Memory B cell (primary cell): ENCODE data around the gene CDH7.

Experiments
- ATAC-seq: fragments of 150-1000 bp; cut with Tn5 transposase; 2 replicates; pipeline ENCODE4 v1.10.0; 2021; ENCODE audit warnings: low read depth, mild to moderate bottlenecking, moderate library complexity
- DNase-seq, 2 donors: peaks; one replicate each; pipeline ENCODE4 v3.0.0; 2022; ENCODE audit warnings: low spot score in 2 of 2
- H3K27ac Mint-ChIP-seq: one replicate; pipeline ENCODE4 v1.8.0; 2022; ENCODE audit warnings: mild to moderate bottlenecking, moderate library complexity, mixed read lengths
- H3K27me3 Mint-ChIP-seq: one replicate; pipeline ENCODE4 v1.8.0; 2022; ENCODE audit warnings: mixed read lengths
- H3K36me3 Mint-ChIP-seq: one replicate; pipeline ENCODE4 v1.8.0; 2022; ENCODE audit warnings: mild to moderate bottlenecking, mixed read lengths
- H3K4me1 Mint-ChIP-seq: one replicate; pipeline ENCODE4 v1.8.0; 2022; ENCODE audit warnings: mixed read lengths
- H3K4me3 Mint-ChIP-seq: one replicate; pipeline ENCODE4 v1.8.0; 2022; ENCODE audit warnings: mild to moderate bottlenecking, moderate library complexity, mixed read lengths
- H3K9me3 Mint-ChIP-seq: one replicate; pipeline ENCODE4 v1.8.0; 2022; ENCODE audit warnings: mixed read lengths

Gene CDH7

DNA sequence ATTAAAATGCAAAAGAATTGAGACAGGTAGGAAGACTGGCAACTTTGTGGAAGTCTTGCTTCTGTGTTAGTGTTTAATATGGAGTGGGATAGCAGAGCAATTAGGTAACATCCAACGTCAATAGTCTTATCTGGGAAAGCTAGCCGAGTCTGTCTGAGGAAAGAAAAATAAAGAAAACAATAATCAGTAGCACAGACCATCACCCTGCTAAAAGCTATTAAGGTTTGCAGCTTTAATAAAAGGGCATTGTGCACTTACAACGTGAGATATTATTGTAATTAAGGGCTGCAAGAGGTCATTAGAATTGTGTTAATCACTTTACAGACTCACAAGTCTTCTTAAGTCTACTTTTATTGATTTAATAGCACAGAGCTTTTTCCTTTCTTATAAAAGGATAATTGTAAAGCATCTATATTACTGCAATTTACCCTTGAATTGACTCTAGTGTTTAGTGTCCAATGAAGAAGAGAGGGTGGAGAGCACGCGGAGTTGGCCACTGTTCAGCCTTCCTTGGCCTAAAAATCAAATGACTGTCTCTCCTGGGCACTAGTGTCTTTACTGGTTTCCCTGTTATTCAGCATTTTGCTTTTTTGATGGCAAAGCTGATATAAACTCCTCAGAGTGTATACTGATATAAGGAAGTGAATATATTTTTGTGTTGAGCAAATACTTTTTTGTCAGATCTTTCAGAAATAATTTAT, 2.0 kb downstream of the CDH7 start:
- ATAC-seq: no peak
- Mint-ChIP-seq H3K36me3 (no peaks in the 10 kb centered on the region), H3K27ac (no peak overlapping the region), H3K9me3 (no peaks in the 10 kb centered on the region), H3K27me3 (peaks cover 4% of the 10 kb centered on the region), H3K4me1 (no peaks in the 10 kb centered on the region), H3K4me3 (no peak overlapping the region)
- DNase-seq: no peak

DNA sequence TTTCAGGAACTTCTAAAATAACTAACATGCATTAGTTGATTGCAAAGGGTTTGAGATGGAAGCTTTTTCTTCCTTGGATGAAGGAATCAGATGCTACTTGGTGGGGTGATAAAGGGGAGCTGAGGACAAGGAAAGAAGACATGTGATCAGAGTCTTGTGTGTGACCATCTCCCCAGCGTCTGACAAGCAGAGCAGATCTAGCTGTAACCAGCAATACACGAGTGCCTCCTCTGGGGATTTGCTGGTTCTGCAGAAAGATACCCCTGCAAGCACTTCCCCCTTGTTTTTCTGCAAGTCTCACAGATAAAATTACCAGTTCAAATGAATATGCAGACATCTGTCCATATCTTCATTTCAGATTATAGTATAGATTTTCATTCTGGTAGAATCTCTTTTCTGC, 2.7 kb downstream of the CDH7 start:
- DNase-seq (no peak), ATAC-seq (no peak)
- no peaks in the 10 kb centered on the region for H3K9me3 Mint-ChIP-seq
- H3K4me1 Mint-ChIP-seq: no peaks in the 10 kb centered on the region
- no peak overlapping the region for H3K27ac Mint-ChIP-seq
- H3K4me3 Mint-ChIP-seq: no peak overlapping the region
- peaks cover 4% of the 10 kb centered on the region for H3K27me3 Mint-ChIP-seq
- H3K36me3 Mint-ChIP-seq: no peaks in the 10 kb centered on the region

DNA sequence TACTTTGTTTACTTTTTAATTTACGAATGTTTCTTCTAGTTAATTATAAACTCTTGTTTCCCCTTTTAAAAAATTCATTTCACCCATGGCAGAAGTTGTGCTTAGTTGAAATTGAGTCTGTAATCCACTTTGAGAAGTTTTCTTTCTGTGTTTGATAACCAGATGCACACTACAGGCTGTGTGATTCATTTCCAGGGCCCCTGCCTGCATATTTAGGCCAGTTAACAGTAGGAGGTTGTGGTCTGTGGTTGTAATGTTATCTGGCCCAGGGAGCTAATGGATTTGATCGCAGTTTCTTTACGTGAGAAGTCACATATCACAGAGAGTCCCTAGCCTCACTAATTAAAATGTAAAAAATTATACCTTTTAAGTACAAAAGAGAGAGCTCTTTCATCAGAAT, 3.3 kb downstream of the CDH7 start:
- Mint-ChIP-seq H3K9me3 (no peaks in the 10 kb centered on the region), H3K4me3 (no peak overlapping the region), H3K27ac (no peak overlapping the region), H3K4me1 (no peaks in the 10 kb centered on the region), H3K36me3 (no peaks in the 10 kb centered on the region), H3K27me3 (peaks cover 4% of the 10 kb centered on the region)
- ATAC-seq (no peak), DNase-seq (no peak)

DNA sequence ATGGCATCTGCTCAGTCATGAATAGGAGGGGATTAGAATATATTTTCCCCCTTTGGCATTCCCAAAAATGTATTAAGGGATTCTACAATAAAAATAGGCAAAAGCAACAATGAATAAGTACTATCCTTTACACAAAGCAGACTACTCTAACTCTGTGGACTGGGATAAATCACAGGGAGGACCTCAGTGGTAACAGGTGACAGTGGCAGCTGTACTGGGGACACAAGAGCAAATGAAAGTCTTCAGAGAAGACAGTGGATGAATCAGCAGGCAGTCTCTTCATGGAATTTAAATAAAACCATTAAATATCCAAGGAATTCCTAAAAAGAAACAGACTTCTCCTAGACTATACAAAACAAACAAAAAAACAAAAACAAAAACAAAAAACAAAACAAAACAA, 4.8 kb downstream of the CDH7 start:
- Mint-ChIP-seq H3K9me3 (no peaks in the 10 kb centered on the region), H3K27ac (no peak overlapping the region), H3K4me1 (no peaks in the 10 kb centered on the region), H3K27me3 (no peaks in the 10 kb centered on the region), H3K36me3 (no peaks in the 10 kb centered on the region), H3K4me3 (no peak overlapping the region)
- no peak for DNase-seq
- no peak for ATAC-seq

DNA sequence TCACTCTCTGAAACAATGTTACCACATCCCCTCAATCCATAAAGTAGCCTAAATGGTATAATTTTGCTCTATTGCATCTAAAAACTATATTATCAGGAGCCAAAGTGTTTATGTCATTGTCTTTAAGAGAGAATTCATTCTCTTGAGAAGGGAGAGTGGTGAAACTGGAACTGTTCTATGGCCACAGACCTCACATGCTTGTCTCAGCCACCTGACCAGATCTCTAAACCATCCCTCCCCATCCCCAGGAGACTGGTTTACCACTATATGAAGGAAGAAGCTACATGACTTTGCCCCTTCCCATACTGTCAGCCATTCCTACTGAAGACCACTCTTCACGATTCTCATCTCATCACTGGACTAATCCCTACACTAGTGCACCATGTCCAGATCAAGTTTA, 9.6 kb downstream of the CDH7 start:
- DNase-seq (no peak), ATAC-seq (no peak)
- Mint-ChIP-seq H3K27ac (no peak overlapping the region), H3K27me3 (no peaks in the 10 kb centered on the region), H3K9me3 (no peaks in the 10 kb centered on the region), H3K36me3 (no peaks in the 10 kb centered on the region), H3K4me3 (no peak overlapping the region), H3K4me1 (no peaks in the 10 kb centered on the region)

- DNase-seq (no peak), ATAC-seq (no peak)
- H3K4me1 Mint-ChIP-seq: no peaks in the 10 kb centered on the region
- H3K27ac Mint-ChIP-seq: no peak overlapping the region
- H3K4me3 Mint-ChIP-seq: no peak overlapping the region
- no peaks in the 10 kb centered on the region for H3K9me3 Mint-ChIP-seq
- no peaks in the 10 kb centered on the region for H3K36me3 Mint-ChIP-seq
- no peaks in the 10 kb centered on the region for H3K27me3 Mint-ChIP-seq
Observed at GRCh38 chr18:65761636-65762295, 11.0 kb downstream of the CDH7 start.

GRCh38 chr18:65762556-65762955, 11.7 kb downstream of the CDH7 start:
- no peaks in the 10 kb centered on the region for H3K36me3 Mint-ChIP-seq
- ATAC-seq (no peak), DNase-seq (no peak)
- H3K27ac Mint-ChIP-seq: no peak overlapping the region
- H3K4me3 Mint-ChIP-seq: no peak overlapping the region
- no peaks in the 10 kb centered on the region for H3K27me3 Mint-ChIP-seq
- no peaks in the 10 kb centered on the region for H3K9me3 Mint-ChIP-seq
- H3K4me1 Mint-ChIP-seq: no peaks in the 10 kb centered on the region

GRCh38 chr18:65767406-65767805, 16.6 kb downstream of the CDH7 start:
- Mint-ChIP-seq H3K4me3 (no peak overlapping the region), H3K4me1 (no peaks in the 10 kb centered on the region), H3K36me3 (no peaks in the 10 kb centered on the region), H3K27me3 (no peaks in the 10 kb centered on the region), H3K27ac (no peak overlapping the region), H3K9me3 (no peaks in the 10 kb centered on the region)
- ATAC-seq (no peak), DNase-seq (no peak)

GRCh38 chr18:65768120-65768778, 17.4 kb downstream of the CDH7 start:
- H3K27ac Mint-ChIP-seq: no peak overlapping the region
- DNase-seq: no peak

GRCh38 chr18:65769652-65770051, 18.8 kb downstream of the CDH7 start:
- Mint-ChIP-seq H3K4me1 (no peaks in the 10 kb centered on the region), H3K9me3 (no peaks in the 10 kb centered on the region), H3K27ac (no peak overlapping the region), H3K36me3 (no peaks in the 10 kb centered on the region), H3K27me3 (no peaks in the 10 kb centered on the region), H3K4me3 (no peak overlapping the region)
- no peak for DNase-seq
- no peak for ATAC-seq

More at GRCh38 chr18:65768120-65768778, 17.4 kb downstream of the CDH7 start:
- Mint-ChIP-seq H3K4me3 (no peak overlapping the region), H3K9me3 (no peaks in the 10 kb centered on the region), H3K27me3 (no peaks in the 10 kb centered on the region), H3K4me1 (no peaks in the 10 kb centered on the region), H3K36me3 (no peaks in the 10 kb centered on the region)
- no peak for ATAC-seq

DNA sequence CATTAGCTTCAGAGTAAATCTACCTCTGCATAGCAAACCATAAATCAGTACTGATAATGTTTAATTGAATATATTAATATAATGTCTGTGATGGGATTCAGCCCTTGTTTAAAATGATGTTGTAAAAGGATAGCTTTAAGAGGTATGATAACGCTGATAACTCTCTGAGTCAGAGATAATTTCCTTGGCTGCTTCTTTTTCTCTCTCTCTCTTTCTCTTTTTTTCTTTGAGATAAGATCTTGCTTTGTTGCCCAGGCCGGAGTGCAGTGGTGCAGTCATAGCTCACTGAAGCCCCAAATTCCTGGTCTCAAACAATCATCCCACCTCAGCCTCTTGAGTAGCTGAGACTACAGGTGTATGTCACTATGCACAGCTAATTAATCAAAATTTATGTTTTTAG, 35.7 kb downstream of the CDH7 start:
- no peak for DNase-seq
- Mint-ChIP-seq H3K9me3 (peaks cover 4% of the 10 kb centered on the region), H3K27me3 (no peaks in the 10 kb centered on the region), H3K27ac (no peak overlapping the region), H3K36me3 (no peaks in the 10 kb centered on the region), H3K4me1 (no peaks in the 10 kb centered on the region), H3K4me3 (no peak overlapping the region)
- ATAC-seq: no peak

GRCh38 chr18:65788373-65788772, 37.6 kb downstream of the CDH7 start:
- H3K27ac Mint-ChIP-seq: no peak overlapping the region
- no peaks in the 10 kb centered on the region for H3K4me1 Mint-ChIP-seq
- no peaks in the 10 kb centered on the region for H3K36me3 Mint-ChIP-seq
- H3K9me3 Mint-ChIP-seq: no peaks in the 10 kb centered on the region
- H3K4me3 Mint-ChIP-seq: no peak overlapping the region
- H3K27me3 Mint-ChIP-seq: no peaks in the 10 kb centered on the region
- DNase-seq: no peak
- no peak for ATAC-seq

DNA sequence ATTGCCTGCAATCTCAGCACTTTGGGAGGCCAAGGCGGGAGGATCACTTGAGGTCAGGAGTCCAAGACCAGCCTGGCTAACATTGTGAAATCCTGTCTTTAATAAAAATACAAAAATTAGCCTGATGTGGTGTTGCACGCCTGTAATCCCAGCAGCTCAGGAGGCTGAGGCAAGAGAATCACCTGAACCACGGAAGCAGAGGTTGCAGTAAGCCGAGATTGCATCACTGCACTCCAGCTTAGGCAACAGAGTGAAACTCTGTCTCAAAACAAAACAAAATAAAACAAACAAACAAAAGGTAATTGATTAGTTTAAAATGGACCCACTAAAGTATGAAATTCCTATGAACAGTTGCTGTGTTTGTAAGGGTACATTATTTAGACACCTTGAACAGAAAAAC, 39.8 kb downstream of the CDH7 start:
- no peaks in the 10 kb centered on the region for H3K36me3 Mint-ChIP-seq
- no peak overlapping the region for H3K27ac Mint-ChIP-seq
- H3K9me3 Mint-ChIP-seq: no peaks in the 10 kb centered on the region
- no peaks in the 10 kb centered on the region for H3K4me1 Mint-ChIP-seq
- H3K27me3 Mint-ChIP-seq: no peaks in the 10 kb centered on the region
- ATAC-seq (no peak), DNase-seq (no peak)
- no peak overlapping the region for H3K4me3 Mint-ChIP-seq

DNA sequence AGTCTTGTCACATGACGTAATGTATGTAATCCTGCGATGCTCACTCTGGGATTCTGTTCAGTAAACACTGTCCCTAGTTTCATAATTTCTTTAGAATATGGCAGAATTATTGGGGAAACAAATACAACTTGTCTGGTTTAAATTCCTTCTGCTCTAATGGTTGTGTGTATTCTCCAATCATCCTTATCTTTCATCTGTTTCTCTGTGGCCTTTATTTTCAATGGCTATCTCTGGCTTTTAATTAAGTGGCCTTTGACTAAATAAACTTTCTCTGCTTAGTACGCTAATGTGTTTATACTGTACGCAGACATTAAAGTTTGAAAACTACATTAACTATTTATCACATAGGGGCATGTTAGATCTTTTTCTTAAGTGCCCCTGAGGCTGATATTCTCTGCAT, 40.9 kb downstream of the CDH7 start:
- no peak for ATAC-seq
- no peaks in the 10 kb centered on the region for H3K27me3 Mint-ChIP-seq
- H3K9me3 Mint-ChIP-seq: no peaks in the 10 kb centered on the region
- no peak overlapping the region for H3K4me3 Mint-ChIP-seq
- H3K4me1 Mint-ChIP-seq: no peaks in the 10 kb centered on the region
- no peaks in the 10 kb centered on the region for H3K36me3 Mint-ChIP-seq
- H3K27ac Mint-ChIP-seq: no peak overlapping the region
- DNase-seq: no peak
